ENCODE results near the gene RALA.

Gene RALA

GRCh38 chr7:39623047-39623731 lies at the start of gene RALA:
Gene RALA, plus strand, starts transcription at chr7:39623572. Its CDS starts 63,096 bp downstream, at chr7:39686668.
- TF ChIP-seq POLR2A (IDR thresholded peaks at IDR 0.05; ENCODE audit: low read depth, low read length): peak; percentile 84
- peak; percentile 97 for DNase-seq (ENCODE audit: insufficient read length, low spot score)
- peak; percentile 75 for FAIRE-seq

GRCh38 chr7:39574673-39575349 lies 48.6 kb upstream of the RALA start:
- TF ChIP-seq POLR2A (IDR thresholded peaks at IDR 0.05; ENCODE audit: low read depth, low read length): no peak
- DNase-seq (ENCODE audit: insufficient read length, low spot score) (no peak), FAIRE-seq (no peak)

- DNase-seq (ENCODE audit: insufficient read length, low spot score) (no peak), FAIRE-seq (no peak)
- TF ChIP-seq POLR2A (IDR thresholded peaks at IDR 0.05; ENCODE audit: low read depth, low read length): no peak
Observed at GRCh38 chr7:39577229-39577874, 46.0 kb upstream of the RALA start.

GRCh38 chr7:39580149-39580874 lies 43.1 kb upstream of the RALA start:
- TF ChIP-seq POLR2A (IDR thresholded peaks at IDR 0.05; ENCODE audit: low read depth, low read length): no peak
- peak; percentile 97 for FAIRE-seq
- peak; percentile 70 for DNase-seq (ENCODE audit: insufficient read length, low spot score)

- DNase-seq (ENCODE audit: insufficient read length, low spot score) (no peak), FAIRE-seq (no peak)
- no peak for TF ChIP-seq POLR2A (IDR thresholded peaks at IDR 0.05; ENCODE audit: low read depth, low read length)
Observed at GRCh38 chr7:39582536-39582935, 40.8 kb upstream of the RALA start.

GRCh38 chr7:39583539-39583938 lies 39.8 kb upstream of the RALA start:
- FAIRE-seq (no peak), DNase-seq (ENCODE audit: insufficient read length, low spot score) (no peak)

GRCh38 chr7:39587393-39587792 lies 36.0 kb upstream of the RALA start:
- DNase-seq (ENCODE audit: insufficient read length, low spot score) (peak; percentile 45), FAIRE-seq (peak; percentile 45)
- TF ChIP-seq POLR2A (IDR thresholded peaks at IDR 0.05; ENCODE audit: low read depth, low read length): no peak

More at GRCh38 chr7:39583539-39583938, 39.8 kb upstream of the RALA start:
- no peak for TF ChIP-seq POLR2A (IDR thresholded peaks at IDR 0.05; ENCODE audit: low read depth, low read length)

GRCh38 chr7:39588416-39588815 lies 35.0 kb upstream of the RALA start:
- no peak for FAIRE-seq
- TF ChIP-seq POLR2A (IDR thresholded peaks at IDR 0.05; ENCODE audit: low read depth, low read length): no peak

GRCh38 chr7:39589323-39590111 lies 33.9 kb upstream of the RALA start:
- DNase-seq (ENCODE audit: insufficient read length, low spot score) (peak; percentile 72), FAIRE-seq (peak; percentile 99)
- no peak for TF ChIP-seq POLR2A (IDR thresholded peaks at IDR 0.05; ENCODE audit: low read depth, low read length)

More at GRCh38 chr7:39588416-39588815, 35.0 kb upstream of the RALA start:
- no peak for DNase-seq (ENCODE audit: insufficient read length, low spot score)

GRCh38 chr7:39592586-39592985 lies 30.8 kb upstream of the RALA start:
- no peak for TF ChIP-seq POLR2A (IDR thresholded peaks at IDR 0.05; ENCODE audit: low read depth, low read length)
- FAIRE-seq: peak; percentile 80
- no peak for DNase-seq (ENCODE audit: insufficient read length, low spot score)

GRCh38 chr7:39594988-39595620 lies 28.3 kb upstream of the RALA start:
- DNase-seq (ENCODE audit: insufficient read length, low spot score) (no peak), FAIRE-seq (no peak)
- TF ChIP-seq POLR2A (IDR thresholded peaks at IDR 0.05; ENCODE audit: low read depth, low read length): no peak

- TF ChIP-seq POLR2A (IDR thresholded peaks at IDR 0.05; ENCODE audit: low read depth, low read length): no peak
- FAIRE-seq (no peak), DNase-seq (ENCODE audit: insufficient read length, low spot score) (no peak)
Observed at GRCh38 chr7:39602351-39602750, 21.0 kb upstream of the RALA start.

- no peak for DNase-seq (ENCODE audit: insufficient read length, low spot score)
- TF ChIP-seq POLR2A (IDR thresholded peaks at IDR 0.05; ENCODE audit: low read depth, low read length): no peak
- FAIRE-seq: peak; percentile 41
Observed at GRCh38 chr7:39603924-39604323, 19.4 kb upstream of the RALA start.

Measured in H54 (cell line).